GM18907 (cell line): ENCODE measurements around the gene CCR3.

Source experiments
- ATAC-seq: cut with Tn5 transposase; IDR thresholded peaks from one replicate; pipeline ENCODE4 v1.9.1; 2021; ENCODE audit warnings: mild to moderate bottlenecking, moderate library complexity; ENCODE audit not compliant: unreplicated experiment

Gene CCR3

GRCh38 chr3:46270474-46270873, 28.2 kb downstream of the CCR3 start:
- no peak for ATAC-seq

- no peak for ATAC-seq
Observed at GRCh38 chr3:46271209-46271745, 29.0 kb downstream of the CCR3 start.

- ATAC-seq: no peak
Observed at GRCh38 chr3:46272028-46272451, 29.8 kb downstream of the CCR3 start.

- ATAC-seq: no peak
Observed at GRCh38 chr3:46276497-46277099, 34.3 kb downstream of the CCR3 start.

- no peak for ATAC-seq
Observed at GRCh38 chr3:46277476-46277875, 35.2 kb downstream of the CCR3 start.

- no peak for ATAC-seq
Observed at GRCh38 chr3:46278816-46279672, 36.8 kb downstream of the CCR3 start.

- no peak for ATAC-seq
Observed at GRCh38 chr3:46280105-46280797, 38.0 kb downstream of the CCR3 start.

GRCh38 chr3:46281551-46281950, 39.3 kb downstream of the CCR3 start:
- ATAC-seq: no peak

GRCh38 chr3:46282041-46282440, 39.8 kb downstream of the CCR3 start:
- ATAC-seq: no peak

- ATAC-seq: no peak
Observed at GRCh38 chr3:46282696-46283095, 40.4 kb downstream of the CCR3 start.

GRCh38 chr3:46283881-46284450, 41.7 kb downstream of the CCR3 start:
- no peak for ATAC-seq

- ATAC-seq: no peak
Observed at GRCh38 chr3:46284981-46285683, 42.9 kb downstream of the CCR3 start.

GRCh38 chr3:46285931-46286619, 43.8 kb downstream of the CCR3 start:
- ATAC-seq: no peak

- ATAC-seq: no peak
Observed at GRCh38 chr3:46286947-46287565, 44.8 kb downstream of the CCR3 start.

- no peak for ATAC-seq
Observed at GRCh38 chr3:46289551-46289950, 47.3 kb downstream of the CCR3 start.

- no peak for ATAC-seq
Observed at GRCh38 chr3:46289966-46290365, 47.7 kb downstream of the CCR3 start.

- ATAC-seq: no peak
Observed at GRCh38 chr3:46291046-46291445, 48.8 kb downstream of the CCR3 start.

- no peak for ATAC-seq
Observed at GRCh38 chr3:46293035-46293724, 50.9 kb downstream of the CCR3 start.
